Activated CD8-positive, alpha-beta memory T cell treated with anti-CD3 and anti-CD28 coated beads for 4 hours (primary cell): Measurements from ENCODE around the gene NUP50.
A peak's percentile ranks its signal among the peaks of the same experiment; 100 is the strongest.

ENCODE experiments used
- DNase-seq, 2 donors: peaks; one replicate each; pipeline ENCODE4 v3.0.0-alpha.2; 2020; ENCODE audit warnings: low read depth in 2 of 2

The NUP50 gene

DNA sequence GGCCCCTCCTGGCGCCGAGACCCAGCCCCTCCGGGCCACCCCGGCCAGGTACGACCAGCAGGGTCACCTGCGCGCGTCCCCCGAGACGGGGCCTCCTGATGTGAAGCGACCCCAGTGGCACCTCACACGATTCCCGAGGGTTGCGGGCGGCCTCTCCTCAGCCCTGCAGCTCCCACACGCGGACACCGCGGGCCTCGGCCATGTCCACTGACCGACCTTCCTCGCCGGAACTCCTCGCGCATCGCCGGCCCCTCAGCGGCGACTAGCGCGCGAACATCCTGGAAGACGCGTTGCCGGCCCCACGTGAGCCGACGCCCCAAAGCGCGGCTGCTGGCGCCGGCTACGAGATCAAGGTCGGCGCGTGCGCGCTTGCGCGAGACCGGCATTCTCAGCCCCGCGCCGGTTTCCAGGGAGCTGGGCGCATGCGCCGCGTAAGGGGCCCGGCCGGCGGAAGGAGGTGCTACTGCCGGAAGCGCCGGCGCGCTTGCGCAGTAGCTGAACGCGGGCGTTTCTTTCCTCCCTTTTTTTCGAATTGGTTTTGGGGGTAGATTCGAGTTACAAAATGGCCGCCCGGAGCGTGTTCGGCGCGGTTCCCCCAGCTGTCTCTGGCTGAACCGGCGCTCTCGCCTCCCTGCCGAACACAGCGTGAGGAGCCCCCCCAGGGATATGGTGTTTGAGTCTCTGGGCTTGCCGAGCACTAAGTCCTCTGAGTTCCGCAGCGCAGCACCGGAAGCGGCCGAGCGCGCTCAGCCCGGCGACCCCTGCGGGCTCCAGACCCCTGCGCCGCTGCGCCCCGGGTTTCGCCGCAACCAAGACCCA is at the start of gene NUP50:
Gene NUP50 (plus strand): TSS at position 475 of the 819 bp plus-strand sequence. CDS start 4,253 bp downstream, outside the sequence.
- DNase-seq, result peak; percentile 91 to 92

DNA sequence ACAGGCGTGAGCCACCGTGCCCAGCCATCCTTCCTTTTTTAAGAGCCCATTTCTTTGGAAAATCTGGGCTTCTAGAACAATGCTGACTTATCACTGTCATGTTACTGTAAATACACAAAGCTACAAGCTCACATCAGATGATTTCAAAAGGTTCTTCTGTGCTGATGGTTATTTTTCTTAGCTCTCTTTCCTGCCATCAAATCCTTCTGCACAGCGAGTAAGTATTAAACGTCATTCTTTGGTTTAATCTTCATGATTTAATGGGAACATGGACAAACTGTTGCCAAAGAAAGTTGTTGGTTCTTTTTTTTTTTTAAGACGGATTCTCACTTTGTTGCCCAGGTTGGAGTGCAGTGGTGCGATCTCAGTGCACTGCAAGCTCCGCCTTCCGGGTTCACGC is 43.3 kb upstream of the NUP50 start:
- DNase-seq, result no peak

DNA sequence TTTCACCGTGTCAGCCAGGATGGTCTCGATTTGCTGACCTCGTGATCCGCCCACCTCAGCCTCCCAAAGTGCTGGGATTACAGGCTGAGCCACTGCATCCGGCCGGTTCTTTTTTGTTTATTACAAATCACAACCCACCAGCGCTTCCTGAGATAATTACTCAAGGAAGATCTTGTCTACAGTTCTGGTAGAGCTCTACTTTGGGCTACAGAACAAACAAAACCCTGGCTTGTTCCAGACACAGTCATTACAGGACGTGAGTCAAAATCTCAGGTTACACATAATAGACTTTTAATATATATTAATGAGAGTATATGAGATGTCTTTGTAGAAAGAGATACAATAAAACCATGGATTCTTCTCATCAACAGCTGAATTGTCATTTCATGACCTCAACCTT is 42.8 kb upstream of the NUP50 start:
- DNase-seq, result no peak

- no peak for DNase-seq
Observed at GRCh38 chr22:45124176-45124847, 39.4 kb upstream of the NUP50 start.

DNA sequence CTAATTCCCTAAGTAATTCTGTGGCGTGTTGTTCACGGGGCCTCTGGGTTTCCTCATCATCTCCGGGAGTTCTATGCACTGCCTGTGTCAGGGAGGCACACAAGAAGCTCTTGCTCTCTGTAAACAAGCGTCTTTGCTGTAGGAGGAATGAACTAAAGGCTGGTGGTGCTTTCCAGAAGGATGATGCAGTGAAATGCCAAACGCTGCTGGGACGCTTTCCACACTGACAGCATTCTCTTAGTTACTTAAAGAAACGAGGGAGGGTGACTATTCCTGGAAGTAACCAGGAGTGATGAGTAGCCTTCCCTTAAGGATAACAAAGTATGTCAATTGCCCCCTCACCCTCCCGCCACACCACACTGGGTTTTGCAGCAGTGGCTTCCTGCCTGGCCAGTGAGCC is 38.5 kb upstream of the NUP50 start:
- no peak for DNase-seq

GRCh38 chr22:45127866-45128265 is 35.9 kb upstream of the NUP50 start:
- no peak for DNase-seq

DNA sequence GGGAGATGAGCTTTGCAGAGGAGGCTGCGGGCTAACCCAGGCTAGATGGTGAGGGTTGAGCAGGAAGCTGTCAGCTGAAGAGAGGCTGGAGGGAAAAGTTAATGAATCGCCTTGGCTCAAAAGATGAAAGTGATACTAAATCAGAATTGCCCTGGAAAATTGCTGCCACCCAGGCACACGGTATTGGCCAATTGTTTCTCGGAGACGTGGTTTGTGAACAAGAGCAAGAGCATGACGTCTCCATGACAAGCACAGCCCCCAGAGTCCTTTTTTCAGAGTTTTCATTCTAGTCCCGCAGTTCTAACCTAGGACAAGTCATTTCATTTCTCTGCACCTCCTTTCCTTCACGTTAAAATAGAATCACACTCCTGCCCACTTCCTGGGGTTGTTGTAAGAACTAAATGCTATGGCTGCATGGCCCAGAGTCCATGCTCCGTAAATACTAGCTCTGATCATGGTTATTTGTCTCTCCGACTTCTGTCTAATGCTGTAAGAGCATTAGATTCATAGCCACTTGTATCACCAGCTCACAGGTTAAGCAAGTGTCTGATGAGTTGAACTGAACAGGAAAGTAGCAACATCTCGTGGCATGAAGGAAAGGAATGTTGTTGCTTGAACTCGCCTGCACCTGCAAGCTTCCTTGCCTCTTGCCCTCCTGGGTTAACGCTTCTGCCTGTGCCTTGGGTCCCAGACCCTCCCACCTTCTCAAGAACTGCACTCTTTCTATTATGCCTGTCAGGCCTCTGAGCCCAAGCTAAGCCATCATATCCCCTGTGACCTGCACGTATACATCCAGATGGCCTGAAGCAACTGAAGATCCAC is 33.8 kb upstream of the NUP50 start:
- peak; percentile 1 for DNase-seq

DNA sequence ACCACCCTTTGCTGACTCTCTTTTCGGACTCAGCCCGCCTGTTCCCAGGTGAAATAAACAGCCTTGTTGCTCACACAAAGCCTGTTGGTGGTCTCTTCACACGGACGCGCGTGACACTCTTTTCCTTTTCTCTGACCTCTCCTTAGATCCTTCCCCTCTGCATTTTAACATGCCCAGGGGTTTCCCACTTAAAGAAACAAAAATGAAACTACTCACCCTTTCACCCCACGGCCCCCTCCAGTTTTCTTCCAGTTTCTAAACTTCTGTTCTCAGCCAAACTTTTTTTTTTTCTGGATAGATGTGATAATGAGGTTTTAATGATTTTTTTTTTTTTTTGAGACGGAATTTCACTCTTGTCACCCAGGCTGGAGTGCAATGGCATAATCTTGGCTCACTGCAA is 32.8 kb upstream of the NUP50 start:
- no peak for DNase-seq

DNA sequence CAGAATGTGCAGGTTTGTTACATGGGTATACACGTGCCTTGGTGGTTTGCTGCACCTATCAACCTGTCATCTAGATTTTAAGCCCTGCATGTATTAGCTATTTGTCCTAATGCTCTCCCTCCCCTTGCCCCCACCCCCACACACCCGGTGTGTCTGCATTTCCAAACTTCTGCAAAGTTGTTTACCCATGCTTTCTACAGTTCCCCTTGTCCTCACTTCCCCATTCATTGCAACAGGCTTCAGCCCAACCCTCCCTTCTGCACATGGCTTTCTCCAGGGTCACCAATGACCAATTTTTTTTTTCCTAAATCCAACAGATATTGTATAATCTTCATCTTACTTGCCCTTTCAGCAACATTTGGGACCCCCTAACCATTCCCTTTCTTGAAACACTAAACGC is 32.0 kb upstream of the NUP50 start:
- no peak for DNase-seq

GRCh38 chr22:45134313-45134712 is 29.4 kb upstream of the NUP50 start:
- DNase-seq, result no peak

- no peak for DNase-seq
Observed at GRCh38 chr22:45136594-45136993, 27.1 kb upstream of the NUP50 start.

DNA sequence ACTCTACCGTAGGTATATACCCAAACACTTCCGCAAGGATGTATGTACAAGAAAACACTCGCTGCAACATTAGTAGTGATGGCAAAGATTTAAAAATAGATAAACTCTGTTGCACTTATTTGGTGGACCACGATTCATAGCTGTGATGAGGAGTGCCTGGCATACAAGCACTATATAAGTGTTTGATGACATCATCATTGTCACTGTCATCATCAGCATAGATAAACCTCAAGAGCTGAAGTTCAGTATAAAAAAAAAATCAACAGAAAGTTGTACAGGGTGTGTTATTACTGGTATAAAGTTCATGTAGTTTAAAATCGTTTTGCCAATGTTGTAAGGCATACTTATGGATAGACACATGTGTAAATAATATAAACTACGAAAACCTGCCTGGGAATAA is 24.0 kb upstream of the NUP50 start:
- no peak for DNase-seq

DNA sequence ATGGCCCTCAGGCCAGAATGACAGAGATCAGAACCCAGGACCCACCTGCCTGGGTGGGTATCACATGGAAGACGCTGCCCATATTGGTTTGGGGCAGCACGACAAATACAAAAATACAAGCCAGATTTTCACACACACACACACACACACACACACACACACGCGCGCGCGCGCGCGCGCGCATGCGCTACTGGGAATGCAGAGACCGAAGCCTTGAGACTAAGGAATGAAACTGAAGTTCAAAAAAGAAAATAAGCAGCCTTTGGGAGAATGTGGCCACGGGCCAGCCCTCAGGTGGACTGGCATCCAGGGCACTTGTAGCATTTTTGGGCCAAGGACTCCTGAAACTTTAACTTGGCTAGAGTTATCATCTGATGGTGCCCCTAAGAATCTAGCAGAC is 21.3 kb upstream of the NUP50 start:
- no peak for DNase-seq

DNA sequence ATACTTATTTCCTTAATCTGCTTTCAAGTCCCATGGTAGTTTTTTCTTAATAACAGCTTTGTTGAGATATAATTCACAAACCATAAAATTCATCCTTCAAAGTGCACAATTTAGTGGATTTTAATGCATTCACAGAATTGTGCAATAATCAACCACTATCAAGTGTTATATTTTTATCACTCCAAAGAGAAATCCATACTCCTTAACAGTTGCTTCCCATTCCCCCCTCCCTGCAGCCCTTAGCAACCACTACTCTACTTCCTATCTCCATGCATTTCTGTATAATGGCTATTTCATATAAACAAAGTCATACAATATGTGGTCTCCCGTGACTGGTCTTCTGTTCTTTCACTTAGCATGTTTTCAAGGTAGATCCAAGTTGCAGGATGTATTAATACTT is 18.8 kb upstream of the NUP50 start:
- no peak for DNase-seq

DNA sequence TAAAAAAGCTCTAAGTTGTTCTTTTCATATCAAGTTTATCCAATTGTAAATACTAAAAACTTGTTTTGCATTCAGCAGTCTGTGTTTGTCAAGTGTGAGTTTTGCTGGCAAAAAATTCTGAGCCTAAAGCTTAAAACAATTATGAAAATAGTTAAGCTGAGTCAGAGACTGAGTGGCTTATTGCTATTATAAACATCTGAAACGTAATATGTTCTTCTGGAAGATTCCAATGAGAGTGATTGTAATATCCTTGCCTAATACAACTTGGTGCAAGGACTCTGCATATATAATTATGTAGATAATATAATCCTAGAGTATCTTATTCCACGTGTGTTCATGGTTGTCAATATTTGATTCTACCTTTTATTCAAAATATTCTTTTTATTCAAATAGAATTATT is 14.1 kb upstream of the NUP50 start:
- no peak for DNase-seq

DNA sequence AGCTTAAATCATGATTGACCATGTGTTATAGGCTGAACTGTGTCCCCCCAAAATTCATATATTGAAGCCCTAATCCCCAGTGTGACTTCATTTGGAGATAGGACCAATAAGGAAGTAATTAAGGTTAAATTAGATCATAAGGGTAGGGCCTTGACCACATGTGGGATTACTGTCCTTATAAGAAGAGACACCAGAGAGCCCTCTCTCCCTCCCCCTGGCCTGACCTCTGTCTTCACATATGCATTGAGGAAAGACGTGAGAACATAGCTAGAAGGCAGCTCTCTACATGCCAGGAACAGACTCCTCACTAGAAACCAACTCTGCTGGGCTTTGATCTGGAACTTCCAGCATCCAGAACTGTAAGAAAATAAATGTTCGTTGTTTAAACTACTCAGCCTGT is 13.6 kb upstream of the NUP50 start:
- DNase-seq, result no peak

- DNase-seq, result no peak
Observed at GRCh38 chr22:45151503-45151902, 12.2 kb upstream of the NUP50 start.

DNA sequence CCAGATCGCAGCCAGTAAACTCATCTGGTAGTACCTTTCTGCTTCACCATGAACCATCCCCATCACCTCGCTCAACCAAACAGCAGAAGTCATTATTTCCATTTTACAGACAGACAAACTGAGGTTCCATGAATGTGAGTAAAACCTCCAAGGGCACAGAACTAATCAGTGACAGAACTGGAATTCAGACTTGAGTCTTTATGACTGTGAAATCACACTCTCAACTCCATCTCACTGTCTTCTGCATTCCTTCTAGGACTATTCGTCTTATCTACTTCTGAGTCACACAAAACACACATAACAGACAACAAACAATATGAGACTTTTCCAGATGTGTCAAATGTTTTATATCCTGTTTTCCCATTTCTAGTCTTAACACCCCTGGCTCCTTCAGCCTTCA is 9.3 kb upstream of the NUP50 start:
- no peak for DNase-seq

GRCh38 chr22:45155050-45155840 is 8.5 kb upstream of the NUP50 start:
- DNase-seq, result no peak

DNA sequence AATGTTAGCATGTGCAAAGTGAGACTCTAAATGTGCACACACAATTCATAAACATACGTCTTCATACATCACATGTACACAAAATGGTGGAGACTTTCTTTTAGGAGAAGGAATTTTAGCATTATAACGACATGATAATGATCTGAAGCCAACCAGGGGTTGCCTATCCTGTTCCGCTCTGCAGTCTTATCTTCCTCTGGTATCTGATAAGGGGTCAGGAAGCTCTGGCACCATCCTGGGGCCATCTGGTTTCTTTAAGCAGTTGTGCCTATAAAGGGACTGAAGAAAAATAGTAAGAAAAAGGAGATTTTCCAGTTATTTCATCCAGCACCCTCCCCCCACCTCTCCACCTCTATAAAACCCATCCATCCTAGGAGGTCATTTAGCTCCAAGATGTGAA is 5.8 kb upstream of the NUP50 start:
- no peak for DNase-seq

DNA sequence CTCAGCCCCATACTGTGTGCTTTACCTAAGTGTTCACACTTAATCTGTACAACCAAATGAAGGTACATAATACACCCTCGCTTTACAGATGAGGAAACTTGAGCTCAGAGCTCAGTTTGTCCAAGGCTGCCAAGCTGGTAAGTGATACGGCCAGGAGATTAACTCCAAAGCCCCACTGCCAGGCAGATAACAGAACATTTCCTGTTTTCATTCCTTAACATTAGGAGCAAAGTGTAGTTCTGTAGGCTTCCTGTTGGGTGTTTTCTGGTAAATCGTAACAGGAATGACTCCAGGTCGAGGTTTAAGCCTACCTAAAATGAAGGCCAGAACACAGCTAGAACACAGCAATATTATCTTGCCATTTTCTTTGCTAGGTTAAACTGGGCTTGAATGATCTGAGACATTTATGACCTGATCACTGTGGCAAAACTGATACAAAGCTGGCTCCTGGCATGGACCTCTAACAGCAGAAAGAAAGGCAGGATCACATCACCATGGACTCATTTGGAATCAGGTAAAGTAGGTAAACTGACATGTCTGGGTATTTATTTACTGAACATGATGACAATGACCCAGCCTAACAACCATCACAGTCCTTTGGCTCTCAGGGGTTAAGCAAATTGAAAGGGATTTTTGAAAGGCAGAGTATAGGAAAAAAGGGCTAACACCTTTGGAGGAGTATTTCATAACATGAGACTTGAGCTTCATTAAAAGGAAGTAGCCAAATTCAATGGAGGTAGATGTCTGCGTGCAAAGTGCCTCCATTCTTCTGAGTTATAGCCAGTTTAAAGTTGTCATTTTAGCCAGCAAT is 3.9 kb upstream of the NUP50 start:
- DNase-seq, result no peak
